DND-41 (cell line): ENCODE measurements around the gene ARL6IP5.

Source experiments
- EZH2 ChIP-seq: IDR thresholded peaks from 3 replicates; pipeline ENCODE4 v1.6.1; 2012; ENCODE audit warnings: borderline replicate concordance, low read depth, mild to moderate bottlenecking, moderate library complexity, low read length, inconsistent platforms; ENCODE audit not compliant: severe bottlenecking
- TF ChIP-seq, protein P1 (sequence below): IDR thresholded peaks from 2 replicates; pipeline ENCODE4 v1.5.1; 2012; ENCODE audit warnings: borderline replicate concordance, low read length, moderate library complexity, mild to moderate bottlenecking; ENCODE audit not compliant: poor library complexity, severe bottlenecking; ENCODE audit errors: extremely low read depth

DNA sequence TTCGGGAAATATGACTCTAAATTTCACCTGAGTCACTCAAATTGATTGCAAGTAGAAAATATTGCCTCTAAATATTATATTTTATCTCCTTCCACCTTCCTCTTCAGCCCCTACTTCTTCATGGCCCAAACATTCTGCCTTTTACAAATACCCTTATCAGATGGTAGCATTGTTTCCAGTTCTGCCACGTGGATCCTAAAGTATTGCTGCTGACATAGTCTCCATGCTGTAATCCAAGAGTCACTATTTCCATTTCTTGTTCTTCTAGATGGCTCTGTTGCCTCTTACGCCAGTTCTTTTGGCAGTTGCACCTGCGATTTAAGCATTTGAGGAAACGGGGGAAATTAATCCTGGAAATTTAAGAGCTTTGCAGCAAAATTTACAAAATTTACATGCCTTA is 24.1 kb downstream of the ARL6IP5 start:
- TF ChIP-seq, protein P1, sequence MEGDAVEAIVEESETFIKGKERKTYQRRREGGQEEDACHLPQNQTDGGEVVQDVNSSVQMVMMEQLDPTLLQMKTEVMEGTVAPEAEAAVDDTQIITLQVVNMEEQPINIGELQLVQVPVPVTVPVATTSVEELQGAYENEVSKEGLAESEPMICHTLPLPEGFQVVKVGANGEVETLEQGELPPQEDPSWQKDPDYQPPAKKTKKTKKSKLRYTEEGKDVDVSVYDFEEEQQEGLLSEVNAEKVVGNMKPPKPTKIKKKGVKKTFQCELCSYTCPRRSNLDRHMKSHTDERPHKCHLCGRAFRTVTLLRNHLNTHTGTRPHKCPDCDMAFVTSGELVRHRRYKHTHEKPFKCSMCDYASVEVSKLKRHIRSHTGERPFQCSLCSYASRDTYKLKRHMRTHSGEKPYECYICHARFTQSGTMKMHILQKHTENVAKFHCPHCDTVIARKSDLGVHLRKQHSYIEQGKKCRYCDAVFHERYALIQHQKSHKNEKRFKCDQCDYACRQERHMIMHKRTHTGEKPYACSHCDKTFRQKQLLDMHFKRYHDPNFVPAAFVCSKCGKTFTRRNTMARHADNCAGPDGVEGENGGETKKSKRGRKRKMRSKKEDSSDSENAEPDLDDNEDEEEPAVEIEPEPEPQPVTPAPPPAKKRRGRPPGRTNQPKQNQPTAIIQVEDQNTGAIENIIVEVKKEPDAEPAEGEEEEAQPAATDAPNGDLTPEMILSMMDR: no peak
- TF ChIP-seq EZH2: no peak
